HepG2 (cell line): ENCODE results near the gene LRRC73. TPM values are rescaled to one million over a fixed set of nuclear protein-coding genes. Genes with fewer than 3 reads are reported as not detected.

Source experiments
- ATAC-seq: fragments of 200-7000 bp; cut with Tn5 transposase; 3 replicates; pipeline ENCODE4 v1.9.1; 2020; ENCODE audit warnings: mild to moderate bottlenecking, moderate library complexity
- BruUV-seq: library from RNA; stranded (reverse); fragments of 400-500 nt; replicated peaks from 2 replicates; lab custom pipeline; 2021; lab: Mats Ljungman, UMichigan
- CTCF ChIA-PET: fragments of 300-600 bp; formaldehyde crosslinking; extraction: SDS; loops from one replicate; lab custom pipeline; 2021; ENCODE audit warnings: low total read pairs, inconsistent platforms, low intra/inter-chr PET ratio; lab: Yijun Ruan, JAX
- POLR2A ChIA-PET: fragments of 350-600 bp; sonication (Branson Sonifier 250); formaldehyde crosslinking; loops from one replicate; lab custom pipeline; 2020; ENCODE audit warnings: antibody characterized with exemption, inconsistent platforms; lab: Yijun Ruan, JAX
- DNase-seq: peaks from one replicate; pipeline ENCODE4 v3.0.0-alpha.2; 2015; ENCODE audit warnings: low spot score
- FAIRE-seq: peaks from 3 replicates; lab custom pipeline; 2011; peaks lifted over from hg19 to GRCh38; lab: Jason Lieb, UNC
- H2AFZ ChIP-seq: one replicate; pipeline ENCODE4 v1.6.1; 2011; ENCODE audit warnings: low read length, inconsistent platforms
- H3K27ac ChIP-seq: fragments of 300-600 bp; 3 replicates; pipeline ENCODE4 v1.8.0; 2011; ENCODE audit warnings: mixed run types, mild to moderate bottlenecking, mixed read lengths, low read length, inconsistent platforms; ENCODE audit not compliant: insufficient read depth; ENCODE audit errors: extremely low read length
- H3K27me3 ChIP-seq, 2 experiments: fragments of 200-600 bp in 1 of 2; 2 replicates in 1 of 2; 3 replicates in 1 of 2; pipeline versions ENCODE4 v1.6.0 to v1.8.0; 2011; ENCODE audit warnings: low read length in 2 of 2, mild to moderate bottlenecking in 2 of 2, moderate library complexity in 2 of 2, inconsistent platforms in 1 of 2; ENCODE audit not compliant: insufficient read depth in 2 of 2, control insufficient read depth in 1 of 2
- H3K36me3 ChIP-seq, 2 experiments: fragments of 200-600 bp in 1 of 2; replicated peaks in 1 of 2; 2 replicates in 1 of 2; 3 replicates in 1 of 2; pipeline versions ENCODE4 v1.5.1 to v1.8.0; 2011; ENCODE audit warnings: low read length in 2 of 2, inconsistent platforms in 1 of 2; ENCODE audit not compliant: insufficient read depth in 2 of 2, control insufficient read depth in 1 of 2
- H3K4me1 ChIP-seq: 2 replicates; pipeline ENCODE4 v1.5.1; 2012; ENCODE audit warnings: low read length, inconsistent platforms; ENCODE audit not compliant: insufficient read depth
- H3K4me2 ChIP-seq: 2 replicates; pipeline ENCODE4 v1.6.0; 2011; ENCODE audit warnings: low read depth, low read length, inconsistent platforms
- H3K4me3 ChIP-seq, 3 experiments: fragments of 200-600 bp in 1 of 3; sonication (generic), shearing (Covaris generic) in 1 of 3; replicated peaks in 1 of 3; 2 replicates each; pipeline ENCODE4 v1.5.1; 2011 to 2016; ENCODE audit warnings: low read length in 3 of 3, inconsistent platforms in 2 of 3, low read depth in 2 of 3, mild to moderate bottlenecking in 2 of 3, control low read depth in 1 of 3, mixed read lengths in 1 of 3; ENCODE audit not compliant: insufficient read depth in 1 of 3
- H3K79me2 ChIP-seq: one replicate; pipeline ENCODE4 v1.6.1; 2011; ENCODE audit warnings: low read length, inconsistent platforms; ENCODE audit not compliant: insufficient read depth
- H3K9ac ChIP-seq: 2 replicates; pipeline ENCODE4 v1.6.0; 2011; ENCODE audit warnings: mild to moderate bottlenecking, low read depth, low read length, inconsistent platforms; ENCODE audit not compliant: insufficient read depth
- H3K9me3 ChIP-seq: 2 replicates; pipeline ENCODE4 v1.5.1; 2012; ENCODE audit warnings: mild to moderate bottlenecking, low read length
- H4K20me1 ChIP-seq: 2 replicates; pipeline ENCODE4 v1.6.0; 2011; ENCODE audit warnings: inconsistent platforms, mild to moderate bottlenecking, low read length, moderate library complexity; ENCODE audit not compliant: insufficient read depth
- AKAP8 ChIP-seq: sonication (generic); formaldehyde crosslinking; IDR thresholded peaks from 2 replicates; pipeline ENCODE4 v1.5.1; 2020; ENCODE audit warnings: mild to moderate bottlenecking, missing genetic modification reagents
- ATRX ChIP-seq: sonication (generic); formaldehyde crosslinking; IDR thresholded peaks from 2 replicates; pipeline ENCODE4 v1.4.0; 2020; ENCODE audit warnings: missing genetic modification reagents, borderline replicate concordance
- MIER2 ChIP-seq: IDR thresholded peaks from 2 replicates; pipeline ENCODE4 v1.6.1; 2016; ENCODE audit warnings: missing biosample characterization, missing genetic modification reagents
- SNRNP70 ChIP-seq: fragments of 200-400 bp; formaldehyde crosslinking; IDR thresholded peaks from 2 replicates; pipeline ENCODE4 v1.6.1; 2017; ENCODE audit warnings: mild to moderate bottlenecking, low read depth, low read length, moderate library complexity
- ZNF142 ChIP-seq: sonication (generic); formaldehyde crosslinking; IDR thresholded peaks from 2 replicates; pipeline ENCODE4 v1.4.0; 2020; ENCODE audit warnings: missing genetic modification reagents
- WGBS: methylation state at CpG from one replicate; pipeline ENCODE4 v1.1.6; 2017; ENCODE audit warnings: low lambda C conversion rate; 5-methylcytosine and 5-hydroxymethylcytosine counted together
- in situ Hi-C: cut with HindIII; loops from 2 replicates; pipeline ENCODE4 v1.10.0; 2017; ENCODE audit warnings: low pct_unique_long_range_greater_than_20kb; ENCODE audit not compliant: extremely low pct_ligation_motif_present
- intact Hi-C: fragments of 100-400 bp; cut with micrococcal nuclease; formaldehyde crosslinking; loops from one replicate; pipeline ENCODE4 v1.10.0; 2022; ENCODE audit not compliant: unreplicated experiment
- polyA plus RNA-seq, 8 experiments: library from polyadenylated mRNA; depleted of rRNA in 3 of 8; stranded (reverse) in 7 of 8; unstranded in 1 of 8; fragments of >200 nt; fragmentation: Illumina TruSeq in 4 of 8; extraction: Trizol in 4 of 8; gene quantifications; 2 replicates each; pipeline versions ENCODE4 v1.2.1 to v1.2.3, GENCODE V29; 2011 to 2016; ENCODE audit warnings: low read depth in 4 of 8, missing spikeins in 1 of 8, mixed read lengths in 1 of 8; ENCODE audit not compliant: insufficient read depth in 1 of 8
- total RNA-seq, 5 experiments: library from RNA; depleted of rRNA; stranded (reverse); fragments of >200 nt; fragmentation: Illumina TruSeq; extraction: Trizol; gene quantifications; 2 replicates each; pipeline ENCODE4 v1.2.3, GENCODE V29; 2016; ENCODE audit warnings: low read depth in 1 of 5
- TF ChIP-seq, protein P1 (sequence below): IDR thresholded peaks from 2 replicates; pipeline ENCODE4 v1.6.1; 2016; ENCODE audit warnings: low read depth, borderline replicate concordance
- TF ChIP-seq, protein P2 (sequence below): sonication (generic); formaldehyde crosslinking; IDR thresholded peaks from 2 replicates; pipeline ENCODE4 v1.5.0; 2020; ENCODE audit warnings: mild to moderate bottlenecking, missing genetic modification reagents, moderate library complexity

The LRRC73 gene
- total and polyA plus RNA-seq, 2 of the 13 experiments (the other 11 are each of a cell fraction or from before 2014, with no cell fraction given) = 0.11 to 0.12 TPM

GRCh38 chr6:43493230-43493629, 16.9 kb downstream of the LRRC73 start:
- Histone ChIP-seq H4K20me1 (no peaks in the 10 kb centered on the region), H3K36me3 (peaks cover 8 to 10% of the 10 kb centered on the region in 2 experiments), H3K4me3 (0 out of 6 replicates have a peak overlapping the region, but pooled peaks of 1 of the 3 experiments have one; percentile 30), H3K4me2 (peak overlapping the region; percentile 50), H3K27ac (no peak overlapping the region), H3K27me3 (no peaks in the 10 kb centered on the region), H3K79me2 (peaks cover 50% of the 10 kb centered on the region), H2AFZ (no peak overlapping the region), H3K4me1 (peaks cover 2% of the 10 kb centered on the region), H3K9ac (peak overlapping the region; percentile 16), H3K9me3 (no peaks in the 10 kb centered on the region)
- FAIRE-seq = no peak
- TF ChIP-seq SNRNP70 = no peak
- TF ChIP-seq, protein P1, sequence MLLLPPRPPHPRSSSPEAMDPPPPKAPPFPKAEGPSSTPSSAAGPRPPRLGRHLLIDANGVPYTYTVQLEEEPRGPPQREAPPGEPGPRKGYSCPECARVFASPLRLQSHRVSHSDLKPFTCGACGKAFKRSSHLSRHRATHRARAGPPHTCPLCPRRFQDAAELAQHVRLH = peak; percentile 8; the same call in 1 of the 2 replicates
- TF ChIP-seq ATRX (CRISPR knock-in tag) = no peak
- TF ChIP-seq, protein P2, sequence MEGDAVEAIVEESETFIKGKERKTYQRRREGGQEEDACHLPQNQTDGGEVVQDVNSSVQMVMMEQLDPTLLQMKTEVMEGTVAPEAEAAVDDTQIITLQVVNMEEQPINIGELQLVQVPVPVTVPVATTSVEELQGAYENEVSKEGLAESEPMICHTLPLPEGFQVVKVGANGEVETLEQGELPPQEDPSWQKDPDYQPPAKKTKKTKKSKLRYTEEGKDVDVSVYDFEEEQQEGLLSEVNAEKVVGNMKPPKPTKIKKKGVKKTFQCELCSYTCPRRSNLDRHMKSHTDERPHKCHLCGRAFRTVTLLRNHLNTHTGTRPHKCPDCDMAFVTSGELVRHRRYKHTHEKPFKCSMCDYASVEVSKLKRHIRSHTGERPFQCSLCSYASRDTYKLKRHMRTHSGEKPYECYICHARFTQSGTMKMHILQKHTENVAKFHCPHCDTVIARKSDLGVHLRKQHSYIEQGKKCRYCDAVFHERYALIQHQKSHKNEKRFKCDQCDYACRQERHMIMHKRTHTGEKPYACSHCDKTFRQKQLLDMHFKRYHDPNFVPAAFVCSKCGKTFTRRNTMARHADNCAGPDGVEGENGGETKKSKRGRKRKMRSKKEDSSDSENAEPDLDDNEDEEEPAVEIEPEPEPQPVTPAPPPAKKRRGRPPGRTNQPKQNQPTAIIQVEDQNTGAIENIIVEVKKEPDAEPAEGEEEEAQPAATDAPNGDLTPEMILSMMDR (CRISPR knock-in tag) = peak; percentile 43
- TF ChIP-seq AKAP8 = 0 out of 2 replicates have a peak, but pooled peaks have one; percentile 24
- 0 out of 2 replicates have a peak, but pooled peaks have one; percentile 37 for TF ChIP-seq MIER2 (CRISPR knock-in tag)
- no peak for TF ChIP-seq ZNF142
- ATAC-seq = no peak
- ChIA-PET POLR2A (interaction anchor here (1.1 to 6.4 kb wide), 9 partner anchors 8 to 66 kb away, joined by 4 to 141 read pairs (median 6); partner anchors contain the start of genes ABCC10, DLK2, LRRC73 and TJAP1), CTCF (no interaction called here)
- 87% methylated on average over 2 of the region's 2 CpGs for WGBS
- no TSS peak for BruUV-seq
- in situ Hi-C loops (loop anchor here (5.0 kb wide), 1 partner anchor 36 kb away; the partner anchor contains the start of gene DLK2), intact Hi-C loops (loop anchor here (5.0 to 10.0 kb wide), 2 partner anchors 58 to 231 kb away; no protein-coding TSS in a partner anchor)
- no peak for DNase-seq
